CD4-positive, alpha-beta T cell (primary cell): ENCODE measurements around the gene GSK3B. TPM values are rescaled to one million over a fixed set of nuclear protein-coding genes. Genes with fewer than 3 reads are reported as not detected.
A peak's percentile ranks its signal among the peaks of the same experiment; 100 is the strongest.

Experiments used
- ATAC-seq: fragments of 200-7000 bp; cut with Tn5 transposase; one replicate; pipeline ENCODE4 v1.10.0; 2022; ENCODE audit warnings: mild to moderate bottlenecking; ENCODE audit not compliant: poor library complexity
- CTCF ChIA-PET: fragments of 350-600 bp; sonication (Branson Sonifier 250); formaldehyde crosslinking; loops from one replicate; lab custom pipeline; 2021; ENCODE audit warnings: antibody characterized with exemption, inconsistent platforms; lab: Charles Lee
- POLR2A ChIA-PET: fragments of 350-600 bp; sonication (Branson Sonifier 250); formaldehyde crosslinking; loops from one replicate; lab custom pipeline; 2021; ENCODE audit warnings: antibody characterized with exemption, inconsistent platforms; lab: Charles Lee
- DNase-seq, 14 experiments: peaks; one replicate each; pipeline ENCODE4 v3.0.0-alpha.2; 2013 to 2020; ENCODE audit warnings: mixed read lengths in 2 of 14
- H3K27ac ChIP-seq, 2 donors: one replicate each; pipeline versions ENCODE4 v1.5.1 to v1.7.0; 2013; ENCODE audit warnings: low read length in 2 of 2, low read depth in 1 of 2, mild to moderate bottlenecking in 1 of 2
- H3K27me3 ChIP-seq, 2 experiments: 1 replicate in 1 of 2; 2 replicates in 1 of 2; pipeline versions ENCODE4 v1.6.1 to v1.7.0; 2013; ENCODE audit warnings: low read length in 2 of 2, control low read depth in 1 of 2, mild to moderate bottlenecking in 1 of 2, moderate library complexity in 1 of 2; ENCODE audit not compliant: insufficient read depth in 2 of 2, control insufficient read depth in 1 of 2
- H3K36me3 ChIP-seq: one replicate; pipeline ENCODE4 v1.6.1; 2013; ENCODE audit warnings: low read length, control low read depth; ENCODE audit not compliant: insufficient read depth
- H3K4me1 ChIP-seq: one replicate; pipeline ENCODE4 v1.6.1; 2013; ENCODE audit warnings: low read length, control low read depth; ENCODE audit not compliant: insufficient read depth
- H3K4me3 ChIP-seq: one replicate; pipeline ENCODE4 v1.5.1; 2013; ENCODE audit warnings: mild to moderate bottlenecking, low read length, moderate library complexity
- H3K9me3 ChIP-seq, 2 experiments: 1 replicate in 1 of 2; 2 replicates in 1 of 2; pipeline versions ENCODE4 v1.6.1 to v1.7.0; 2013; ENCODE audit warnings: low read length in 2 of 2, mild to moderate bottlenecking in 2 of 2, control low read depth in 1 of 2, moderate library complexity in 1 of 2; ENCODE audit not compliant: control insufficient read depth in 1 of 2, insufficient read depth in 1 of 2
- H3K27ac Mint-ChIP-seq: one replicate; pipeline ENCODE4 v1.8.0; 2020; ENCODE audit warnings: mixed read lengths
- H3K27me3 Mint-ChIP-seq: one replicate; pipeline ENCODE4 v1.8.0; 2021; ENCODE audit warnings: mixed read lengths
- H3K36me3 Mint-ChIP-seq: one replicate; pipeline ENCODE4 v1.8.0; 2021; ENCODE audit warnings: low read depth, mixed read lengths
- H3K4me1 Mint-ChIP-seq: one replicate; pipeline ENCODE4 v1.8.0; 2021; ENCODE audit warnings: low read depth, mixed read lengths
- H3K4me3 Mint-ChIP-seq: one replicate; pipeline ENCODE4 v1.8.0; 2020; ENCODE audit warnings: mild to moderate bottlenecking, mixed read lengths
- H3K9me3 Mint-ChIP-seq: one replicate; pipeline ENCODE4 v1.8.0; 2020; ENCODE audit warnings: mixed read lengths
- CTCF ChIP-seq: fragments of 200-600 bp; IDR thresholded peaks from one replicate; pipeline ENCODE4 v1.8.0; 2022; ENCODE audit warnings: antibody characterized with exemption, mild to moderate bottlenecking
- intact Hi-C, 2 experiments: fragments of 100-400 bp; cut with DNase I in 1 of 2; cut with micrococcal nuclease in 1 of 2; formaldehyde crosslinking; loops; one replicate each; pipeline versions ENCODE4 v1.15.1 to v1.9.0; 2023 to 2025; cut with DNase I, micrococcal nuclease
- total RNA-seq, 174 experiments: library from RNA in 2 of 174; stranded (reverse) in 2 of 174; gene quantifications; one replicate each; pipeline ENCODE4 v1.2.3 and lab custom pipeline; 2021 to 2026

GSK3B gene
- total RNA-seq, 2 experiments from 2014 or later: 27.9 to 29.1 TPM

GRCh38 chr3:120049881-120050539, 44.2 kb downstream of the GSK3B start:
- Histone ChIP-seq H3K9me3 (peaks cover 12% of the 10 kb centered on the region in 2 experiments), H3K4me3 (no peak overlapping the region), H3K27ac (no peak overlapping the region), H3K36me3 (peaks cover 3% of the 10 kb centered on the region), H3K27me3 (no peaks in the 10 kb centered on the region), H3K4me1 (peaks cover 20% of the 10 kb centered on the region)
- no peak for TF ChIP-seq CTCF
- Mint-ChIP-seq H3K4me3 (peak overlapping the region; percentile 2), H3K36me3 (peaks cover 48% of the 10 kb centered on the region), H3K4me1 (peaks cover 83% of the 10 kb centered on the region), H3K27ac (peak overlapping the region; percentile 22), H3K27me3 (no peaks in the 10 kb centered on the region), H3K9me3 (peaks cover 16% of the 10 kb centered on the region)
- ATAC-seq (no peak), DNase-seq (no peak)
- ChIA-PET CTCF (no interaction called here), POLR2A (interaction anchor here (1.2 kb wide), 1 partner anchor 45 kb away, joined by 4 read pairs; no protein-coding TSS in a partner anchor)
- intact Hi-C loops: loop anchor here in 1 of 2 experiments (5.0 kb wide), 1 partner anchor 42 kb away; the partner anchor contains the start of gene GSK3B

GRCh38 chr3:120049072-120049471, 45.2 kb downstream of the GSK3B start:
- peaks cover 12% of the 10 kb centered on the region for H3K9me3 Mint-ChIP-seq
- no peaks in the 10 kb centered on the region for H3K27me3 Mint-ChIP-seq
- DNase-seq (no peak), ATAC-seq (no peak)
- H3K36me3 Mint-ChIP-seq: peaks cover 52% of the 10 kb centered on the region
- H3K27ac Mint-ChIP-seq: peak overlapping the region; percentile 28
- ChIA-PET POLR2A (no interaction called here), CTCF (no interaction called here)
- Histone ChIP-seq H3K27ac (no peak overlapping the region), H3K36me3 (peaks cover 3% of the 10 kb centered on the region), H3K9me3 (peaks cover 13 to 21% of the 10 kb centered on the region in 2 experiments), H3K27me3 (no peaks in the 10 kb centered on the region), H3K4me1 (peaks cover 20% of the 10 kb centered on the region), H3K4me3 (no peak overlapping the region)
- intact Hi-C loops: no loop called here
- H3K4me3 Mint-ChIP-seq: no peak overlapping the region
- peaks cover 83% of the 10 kb centered on the region for H3K4me1 Mint-ChIP-seq
- no peak for TF ChIP-seq CTCF

- intact Hi-C loops: no loop called here
- Mint-ChIP-seq H3K4me1 (peaks cover 83% of the 10 kb centered on the region), H3K27ac (peak overlapping the region; percentile 11), H3K27me3 (no peaks in the 10 kb centered on the region), H3K4me3 (no peak overlapping the region), H3K9me3 (peaks cover 15% of the 10 kb centered on the region), H3K36me3 (peaks cover 52% of the 10 kb centered on the region)
- H3K9me3 ChIP-seq: peaks cover 18 to 21% of the 10 kb centered on the region in 2 experiments
- CTCF ChIA-PET: no interaction called here
- TF ChIP-seq CTCF: no peak
- ATAC-seq: no peak
- H3K27ac ChIP-seq: no peak overlapping the region
- no peak overlapping the region for H3K4me3 ChIP-seq
- DNase-seq: no peak
- peaks cover 18% of the 10 kb centered on the region for H3K4me1 ChIP-seq
- no peaks in the 10 kb centered on the region for H3K27me3 ChIP-seq
- peaks cover 3% of the 10 kb centered on the region for H3K36me3 ChIP-seq
- POLR2A ChIA-PET: no interaction called here
Observed at GRCh38 chr3:120048355-120049041, 45.7 kb downstream of the GSK3B start.
